ENCODE data around the gene TPM2.

TPM2 gene

GRCh38 chr9:35705836-35706430 lies 16.2 kb upstream of the TPM2 start:
- H3K79me2 ChIP-seq (ENCODE audit: control insufficient read depth, insufficient read depth, low read length, unreplicated experiment) = no peaks in the 10 kb centered on the region
- H3K4me1 ChIP-seq (ENCODE audit: control insufficient read depth, insufficient read depth, low read length, unreplicated experiment) = no peaks in the 10 kb centered on the region
- H3K36me3 ChIP-seq (ENCODE audit: insufficient read depth, low read length) = peaks cover 43% of the 10 kb centered on the region
- no peaks in the 10 kb centered on the region for H3K27me3 ChIP-seq (ENCODE audit: insufficient read depth, low read length)
- H2AFZ ChIP-seq (ENCODE audit: low read length, unreplicated experiment) = no peak overlapping the region
- no peak overlapping the region for H3K4me3 ChIP-seq (ENCODE audit: low read depth, low read length)
- no peak overlapping the region for H3K27ac ChIP-seq (ENCODE audit: low read depth, low read length)

DNA sequence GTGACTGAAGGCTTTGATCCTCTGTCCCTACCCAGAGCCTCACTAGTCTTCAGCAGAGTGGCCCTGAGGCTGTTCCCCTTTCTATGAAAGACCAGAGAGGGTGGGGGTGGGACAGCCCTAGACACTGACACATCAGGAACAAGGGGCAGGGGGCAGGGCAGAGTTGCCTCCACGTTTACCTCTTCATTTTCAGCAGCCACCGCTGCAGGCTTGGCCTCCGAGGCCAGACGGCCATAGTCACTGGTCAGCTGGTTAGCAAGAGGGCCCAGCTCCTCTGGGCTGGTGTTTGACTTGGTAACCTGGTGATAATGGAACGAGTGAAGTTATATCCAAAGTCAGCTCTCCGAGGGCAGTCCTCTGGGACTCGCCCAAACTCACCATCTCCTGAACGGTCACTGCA lies 15.6 kb upstream of the TPM2 start:
- no peak overlapping the region for H3K27ac ChIP-seq (ENCODE audit: low read depth, low read length)
- H3K79me2 ChIP-seq (ENCODE audit: control insufficient read depth, insufficient read depth, low read length, unreplicated experiment) = no peaks in the 10 kb centered on the region
- no peaks in the 10 kb centered on the region for H3K4me1 ChIP-seq (ENCODE audit: control insufficient read depth, insufficient read depth, low read length, unreplicated experiment)
- peaks cover 43% of the 10 kb centered on the region for H3K36me3 ChIP-seq (ENCODE audit: insufficient read depth, low read length)
- no peak overlapping the region for H3K4me3 ChIP-seq (ENCODE audit: low read depth, low read length)
- H3K27me3 ChIP-seq (ENCODE audit: insufficient read depth, low read length) = no peaks in the 10 kb centered on the region
- no peak overlapping the region for H2AFZ ChIP-seq (ENCODE audit: low read length, unreplicated experiment)

GRCh38 chr9:35703906-35704672 lies 14.4 kb upstream of the TPM2 start:
- Histone ChIP-seq H3K79me2 (ENCODE audit: control insufficient read depth, insufficient read depth, low read length, unreplicated experiment) (no peaks in the 10 kb centered on the region), H3K36me3 (ENCODE audit: insufficient read depth, low read length) (peaks cover 46% of the 10 kb centered on the region), H2AFZ (ENCODE audit: low read length, unreplicated experiment) (no peak overlapping the region), H3K4me3 (ENCODE audit: low read depth, low read length) (no peak overlapping the region), H3K4me1 (ENCODE audit: control insufficient read depth, insufficient read depth, low read length, unreplicated experiment) (no peaks in the 10 kb centered on the region), H3K27me3 (ENCODE audit: insufficient read depth, low read length) (no peaks in the 10 kb centered on the region), H3K27ac (ENCODE audit: low read depth, low read length) (no peak overlapping the region)

DNA sequence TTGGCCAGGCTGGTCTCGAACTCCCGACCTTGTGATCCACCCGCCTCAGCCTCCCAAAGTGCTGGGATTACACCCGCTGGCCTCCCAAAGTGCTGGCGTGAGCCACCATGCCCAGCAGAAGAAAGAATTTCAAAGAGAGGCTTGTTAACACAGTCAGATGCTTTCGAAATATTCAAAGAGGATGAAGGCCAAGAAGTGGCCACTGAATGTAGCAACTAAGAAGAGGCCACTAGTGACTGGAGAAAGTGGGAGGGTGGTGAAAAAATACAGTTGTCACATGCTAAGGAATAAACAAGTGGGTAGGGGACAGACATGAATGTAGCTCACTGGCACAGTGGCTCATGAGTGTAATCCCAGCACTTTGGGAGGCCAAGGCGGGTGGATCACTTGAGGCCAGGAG lies 13.0 kb upstream of the TPM2 start:
- H3K27me3 ChIP-seq (ENCODE audit: insufficient read depth, low read length) = no peaks in the 10 kb centered on the region
- no peaks in the 10 kb centered on the region for H3K4me1 ChIP-seq (ENCODE audit: control insufficient read depth, insufficient read depth, low read length, unreplicated experiment)
- no peak overlapping the region for H2AFZ ChIP-seq (ENCODE audit: low read length, unreplicated experiment)
- no peak overlapping the region for H3K4me3 ChIP-seq (ENCODE audit: low read depth, low read length)
- no peak overlapping the region for H3K27ac ChIP-seq (ENCODE audit: low read depth, low read length)
- peaks cover 40% of the 10 kb centered on the region for H3K36me3 ChIP-seq (ENCODE audit: insufficient read depth, low read length)
- no peaks in the 10 kb centered on the region for H3K79me2 ChIP-seq (ENCODE audit: control insufficient read depth, insufficient read depth, low read length, unreplicated experiment)

GRCh38 chr9:35700942-35701341 lies 11.2 kb upstream of the TPM2 start:
- Histone ChIP-seq H2AFZ (ENCODE audit: low read length, unreplicated experiment) (no peak overlapping the region), H3K79me2 (ENCODE audit: control insufficient read depth, insufficient read depth, low read length, unreplicated experiment) (no peaks in the 10 kb centered on the region), H3K4me3 (ENCODE audit: low read depth, low read length) (no peak overlapping the region), H3K4me1 (ENCODE audit: control insufficient read depth, insufficient read depth, low read length, unreplicated experiment) (no peaks in the 10 kb centered on the region), H3K27me3 (ENCODE audit: insufficient read depth, low read length) (no peaks in the 10 kb centered on the region), H3K27ac (ENCODE audit: low read depth, low read length) (no peak overlapping the region), H3K36me3 (ENCODE audit: insufficient read depth, low read length) (peaks cover 42% of the 10 kb centered on the region)

DNA sequence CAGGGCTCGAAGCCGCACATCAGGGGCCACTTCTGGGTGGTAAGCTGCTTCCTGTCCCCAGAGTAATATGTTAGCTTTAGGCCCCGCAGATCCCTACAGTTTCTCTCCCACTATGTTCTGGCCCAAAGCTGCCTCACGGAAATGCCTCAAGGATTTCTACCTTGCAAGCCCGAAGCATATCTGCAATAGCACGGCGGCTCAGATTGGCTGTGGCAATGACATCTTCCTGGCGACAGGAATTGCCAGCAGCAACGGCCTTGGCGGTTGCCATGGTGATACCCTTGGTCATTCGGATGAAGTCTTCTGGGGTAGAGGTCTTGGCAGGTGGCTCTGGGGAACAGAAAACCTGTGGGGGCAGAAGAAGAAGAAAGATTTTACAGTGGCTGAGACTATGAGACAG lies 10.3 kb upstream of the TPM2 start:
- Histone ChIP-seq H3K27me3 (ENCODE audit: insufficient read depth, low read length) (no peaks in the 10 kb centered on the region), H2AFZ (ENCODE audit: low read length, unreplicated experiment) (no peak overlapping the region), H3K27ac (ENCODE audit: low read depth, low read length) (no peak overlapping the region), H3K4me3 (ENCODE audit: low read depth, low read length) (no peak overlapping the region), H3K79me2 (ENCODE audit: control insufficient read depth, insufficient read depth, low read length, unreplicated experiment) (no peaks in the 10 kb centered on the region), H3K36me3 (ENCODE audit: insufficient read depth, low read length) (peaks cover 43% of the 10 kb centered on the region), H3K4me1 (ENCODE audit: control insufficient read depth, insufficient read depth, low read length, unreplicated experiment) (no peaks in the 10 kb centered on the region)

GRCh38 chr9:35698231-35698630 lies 8.5 kb upstream of the TPM2 start:
- no peaks in the 10 kb centered on the region for H3K79me2 ChIP-seq (ENCODE audit: control insufficient read depth, insufficient read depth, low read length, unreplicated experiment)
- H3K36me3 ChIP-seq (ENCODE audit: insufficient read depth, low read length) = peaks cover 35% of the 10 kb centered on the region
- no peak overlapping the region for H3K27ac ChIP-seq (ENCODE audit: low read depth, low read length)
- no peaks in the 10 kb centered on the region for H3K4me1 ChIP-seq (ENCODE audit: control insufficient read depth, insufficient read depth, low read length, unreplicated experiment)
- H2AFZ ChIP-seq (ENCODE audit: low read length, unreplicated experiment) = no peak overlapping the region
- H3K27me3 ChIP-seq (ENCODE audit: insufficient read depth, low read length) = no peaks in the 10 kb centered on the region
- no peak overlapping the region for H3K4me3 ChIP-seq (ENCODE audit: low read depth, low read length)

DNA sequence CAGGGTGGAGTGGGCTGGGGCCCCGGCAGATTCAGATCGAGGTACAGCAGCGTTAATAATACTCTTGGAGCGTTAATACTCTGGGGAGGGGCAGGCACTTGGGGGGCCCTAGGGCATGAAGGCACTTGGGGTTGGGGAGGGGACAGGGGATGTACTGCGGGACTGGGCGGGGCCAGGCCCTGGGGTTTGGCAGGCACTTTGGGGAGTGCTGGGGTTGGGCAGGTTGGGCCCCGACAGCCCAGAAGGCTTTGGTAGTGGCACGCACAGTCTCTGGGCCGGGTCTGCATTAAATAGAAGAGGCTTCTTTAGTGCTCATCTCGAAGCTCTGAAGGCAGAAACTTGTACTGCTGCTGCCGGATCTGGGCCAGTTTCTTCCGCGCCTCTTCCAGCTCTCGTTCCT lies 7.8 kb upstream of the TPM2 start:
- Histone ChIP-seq H3K4me1 (ENCODE audit: control insufficient read depth, insufficient read depth, low read length, unreplicated experiment) (no peaks in the 10 kb centered on the region), H3K36me3 (ENCODE audit: insufficient read depth, low read length) (peaks cover 32% of the 10 kb centered on the region), H3K79me2 (ENCODE audit: control insufficient read depth, insufficient read depth, low read length, unreplicated experiment) (no peaks in the 10 kb centered on the region), H3K27ac (ENCODE audit: low read depth, low read length) (no peak overlapping the region), H3K27me3 (ENCODE audit: insufficient read depth, low read length) (no peaks in the 10 kb centered on the region), H2AFZ (ENCODE audit: low read length, unreplicated experiment) (no peak overlapping the region), H3K4me3 (ENCODE audit: low read depth, low read length) (no peak overlapping the region)

- Histone ChIP-seq H3K79me2 (ENCODE audit: control insufficient read depth, insufficient read depth, low read length, unreplicated experiment) (no peaks in the 10 kb centered on the region), H3K4me1 (ENCODE audit: control insufficient read depth, insufficient read depth, low read length, unreplicated experiment) (peaks cover under 1% of the 10 kb centered on the region), H2AFZ (ENCODE audit: low read length, unreplicated experiment) (no peak overlapping the region), H3K27ac (ENCODE audit: low read depth, low read length) (no peak overlapping the region), H3K36me3 (ENCODE audit: insufficient read depth, low read length) (peaks cover 28% of the 10 kb centered on the region), H3K27me3 (ENCODE audit: insufficient read depth, low read length) (no peaks in the 10 kb centered on the region), H3K4me3 (ENCODE audit: low read depth, low read length) (no peak overlapping the region)
These were observed 6.9 kb upstream of the TPM2 start for GRCh38 chr9:35696520-35697215.

GRCh38 chr9:35695943-35696401 lies 6.2 kb upstream of the TPM2 start:
- H3K27ac ChIP-seq (ENCODE audit: low read depth, low read length) = no peak overlapping the region
- H3K79me2 ChIP-seq (ENCODE audit: control insufficient read depth, insufficient read depth, low read length, unreplicated experiment) = no peaks in the 10 kb centered on the region
- peaks cover 5% of the 10 kb centered on the region for H3K4me1 ChIP-seq (ENCODE audit: control insufficient read depth, insufficient read depth, low read length, unreplicated experiment)
- no peaks in the 10 kb centered on the region for H3K27me3 ChIP-seq (ENCODE audit: insufficient read depth, low read length)
- H3K36me3 ChIP-seq (ENCODE audit: insufficient read depth, low read length) = peaks cover 27% of the 10 kb centered on the region
- no peak overlapping the region for H2AFZ ChIP-seq (ENCODE audit: low read length, unreplicated experiment)
- H3K4me3 ChIP-seq (ENCODE audit: low read depth, low read length) = no peak overlapping the region

Data from ACC112 (cell line).